GM12873 (cell line): ENCODE results near the gene ASCC3.

Experiments
- TF ChIP-seq, protein P1 (sequence below): IDR thresholded peaks from 2 replicates; pipeline ENCODE4 v1.5.1; 2012; ENCODE audit warnings: low read depth, mild to moderate bottlenecking, moderate library complexity, low read length, control low read depth; ENCODE audit not compliant: insufficient read depth; ENCODE audit errors: missing control alignments

Gene ASCC3

DNA sequence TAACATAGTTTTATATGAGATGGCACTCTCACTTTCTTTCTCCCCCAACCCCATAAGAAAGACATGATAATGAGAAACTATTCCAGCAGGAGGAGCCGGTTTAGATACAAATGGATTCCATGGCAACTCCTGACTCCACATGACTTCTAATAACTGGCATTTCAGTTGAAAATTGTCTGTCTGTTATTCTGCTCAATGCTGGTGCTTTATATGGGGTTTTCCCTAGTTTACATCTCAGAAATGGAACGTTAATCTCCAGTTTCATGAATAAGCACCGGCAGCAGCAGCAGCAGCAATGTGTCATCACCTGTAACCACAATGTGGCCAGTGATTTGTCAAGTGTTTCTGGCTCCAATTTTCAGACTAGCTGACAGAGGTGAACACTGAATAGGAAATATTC, 408.5 kb downstream of the ASCC3 start:
- TF ChIP-seq, protein P1, sequence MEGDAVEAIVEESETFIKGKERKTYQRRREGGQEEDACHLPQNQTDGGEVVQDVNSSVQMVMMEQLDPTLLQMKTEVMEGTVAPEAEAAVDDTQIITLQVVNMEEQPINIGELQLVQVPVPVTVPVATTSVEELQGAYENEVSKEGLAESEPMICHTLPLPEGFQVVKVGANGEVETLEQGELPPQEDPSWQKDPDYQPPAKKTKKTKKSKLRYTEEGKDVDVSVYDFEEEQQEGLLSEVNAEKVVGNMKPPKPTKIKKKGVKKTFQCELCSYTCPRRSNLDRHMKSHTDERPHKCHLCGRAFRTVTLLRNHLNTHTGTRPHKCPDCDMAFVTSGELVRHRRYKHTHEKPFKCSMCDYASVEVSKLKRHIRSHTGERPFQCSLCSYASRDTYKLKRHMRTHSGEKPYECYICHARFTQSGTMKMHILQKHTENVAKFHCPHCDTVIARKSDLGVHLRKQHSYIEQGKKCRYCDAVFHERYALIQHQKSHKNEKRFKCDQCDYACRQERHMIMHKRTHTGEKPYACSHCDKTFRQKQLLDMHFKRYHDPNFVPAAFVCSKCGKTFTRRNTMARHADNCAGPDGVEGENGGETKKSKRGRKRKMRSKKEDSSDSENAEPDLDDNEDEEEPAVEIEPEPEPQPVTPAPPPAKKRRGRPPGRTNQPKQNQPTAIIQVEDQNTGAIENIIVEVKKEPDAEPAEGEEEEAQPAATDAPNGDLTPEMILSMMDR: no peak

DNA sequence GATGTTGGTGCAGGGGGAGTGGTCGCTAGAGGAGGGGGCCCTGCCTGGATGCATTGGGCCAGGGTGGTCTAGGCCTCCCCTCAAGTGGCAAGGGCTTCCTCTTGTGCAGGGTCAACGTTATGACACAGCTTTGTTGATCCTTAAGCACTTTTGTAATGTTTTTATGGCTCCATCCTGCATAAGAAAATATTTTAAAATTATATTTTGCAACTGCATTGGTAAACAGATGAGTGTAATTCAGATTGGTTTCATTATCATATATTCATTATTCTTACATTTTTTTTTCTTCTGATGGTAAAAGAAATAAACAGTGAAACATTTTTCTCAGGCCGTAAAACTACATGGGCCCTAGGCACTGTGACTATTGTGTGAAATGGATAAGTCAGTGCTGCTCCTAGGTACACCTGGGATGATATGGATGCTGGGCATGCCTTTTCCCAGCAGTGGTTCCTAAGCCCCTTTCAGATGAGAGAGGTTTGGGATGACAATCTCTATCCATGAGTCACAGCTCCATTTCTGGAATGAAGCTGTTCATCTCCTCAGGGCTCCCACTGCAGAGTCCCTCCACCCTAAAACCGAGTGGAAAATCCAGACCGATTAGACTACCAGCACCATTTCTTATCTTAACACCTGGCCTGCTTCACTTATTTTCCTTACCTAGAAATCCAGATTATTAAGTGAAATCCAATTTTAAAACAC, 410.6 kb downstream of the ASCC3 start:
- TF ChIP-seq, protein P1: no peak

DNA sequence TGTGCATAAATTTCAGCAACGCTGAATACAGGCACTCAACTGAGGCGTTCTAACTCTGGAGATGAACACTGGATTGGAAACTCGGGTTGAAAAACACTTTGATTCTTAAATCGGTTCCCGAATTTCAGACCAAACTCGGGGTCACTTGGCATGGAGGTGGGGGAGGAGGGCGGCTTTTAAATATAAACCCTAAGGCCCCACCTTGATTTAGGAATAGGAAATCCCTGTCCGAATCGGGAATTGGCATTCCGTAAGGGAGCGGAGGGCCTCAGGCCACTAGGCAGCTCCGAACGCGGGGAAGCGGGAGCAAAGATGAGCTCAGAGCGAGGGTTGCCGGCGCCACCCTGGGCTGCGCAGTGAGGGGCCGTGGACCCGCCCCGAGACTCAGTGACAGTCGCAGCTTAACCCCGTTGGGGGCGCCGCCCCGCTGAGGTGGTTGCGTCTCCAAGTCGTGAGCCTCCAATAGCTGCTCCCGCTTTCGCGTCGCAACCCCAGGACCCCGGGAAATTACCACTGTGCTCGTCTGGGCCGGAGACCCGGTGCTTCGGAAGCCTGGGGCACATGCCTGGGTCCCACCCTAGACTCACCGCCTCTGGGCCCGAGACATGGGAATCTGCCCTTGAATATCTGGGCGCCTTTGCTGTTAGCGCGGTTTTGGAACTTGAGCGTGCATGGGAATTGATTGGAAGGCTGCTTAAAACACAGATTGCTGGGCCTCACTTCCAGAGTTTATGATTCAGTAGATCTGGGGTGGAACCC, 411.8 kb downstream of the ASCC3 start:
- TF ChIP-seq, protein P1: no peak

DNA sequence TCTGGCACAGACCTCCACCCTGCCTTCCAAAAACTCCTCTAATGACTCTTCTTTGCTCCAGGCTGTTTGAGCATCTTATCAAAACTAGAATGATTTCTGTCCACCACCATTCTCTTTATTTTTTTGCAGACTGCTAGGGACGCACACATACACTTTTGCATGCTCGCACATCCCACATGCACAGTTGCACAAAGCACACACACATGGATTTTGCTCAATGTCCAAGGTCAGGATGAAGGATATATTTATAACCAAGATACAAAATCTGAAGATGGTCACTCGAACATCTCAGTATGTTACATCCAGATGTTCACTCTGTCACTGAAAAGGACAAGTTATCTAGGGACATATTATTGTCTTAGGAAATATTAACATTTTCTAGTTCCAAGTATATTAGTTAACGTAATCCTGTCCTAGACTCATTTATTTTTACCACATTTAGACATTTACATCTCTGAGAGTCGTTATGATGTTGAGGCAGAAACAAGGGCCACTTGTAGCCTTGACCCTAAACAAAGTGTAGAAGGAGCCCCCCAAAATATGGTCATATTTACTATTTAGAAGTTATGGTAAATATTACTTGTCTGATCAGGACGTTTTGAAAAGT, 413.0 kb downstream of the ASCC3 start:
- TF ChIP-seq, protein P1: no peak

DNA sequence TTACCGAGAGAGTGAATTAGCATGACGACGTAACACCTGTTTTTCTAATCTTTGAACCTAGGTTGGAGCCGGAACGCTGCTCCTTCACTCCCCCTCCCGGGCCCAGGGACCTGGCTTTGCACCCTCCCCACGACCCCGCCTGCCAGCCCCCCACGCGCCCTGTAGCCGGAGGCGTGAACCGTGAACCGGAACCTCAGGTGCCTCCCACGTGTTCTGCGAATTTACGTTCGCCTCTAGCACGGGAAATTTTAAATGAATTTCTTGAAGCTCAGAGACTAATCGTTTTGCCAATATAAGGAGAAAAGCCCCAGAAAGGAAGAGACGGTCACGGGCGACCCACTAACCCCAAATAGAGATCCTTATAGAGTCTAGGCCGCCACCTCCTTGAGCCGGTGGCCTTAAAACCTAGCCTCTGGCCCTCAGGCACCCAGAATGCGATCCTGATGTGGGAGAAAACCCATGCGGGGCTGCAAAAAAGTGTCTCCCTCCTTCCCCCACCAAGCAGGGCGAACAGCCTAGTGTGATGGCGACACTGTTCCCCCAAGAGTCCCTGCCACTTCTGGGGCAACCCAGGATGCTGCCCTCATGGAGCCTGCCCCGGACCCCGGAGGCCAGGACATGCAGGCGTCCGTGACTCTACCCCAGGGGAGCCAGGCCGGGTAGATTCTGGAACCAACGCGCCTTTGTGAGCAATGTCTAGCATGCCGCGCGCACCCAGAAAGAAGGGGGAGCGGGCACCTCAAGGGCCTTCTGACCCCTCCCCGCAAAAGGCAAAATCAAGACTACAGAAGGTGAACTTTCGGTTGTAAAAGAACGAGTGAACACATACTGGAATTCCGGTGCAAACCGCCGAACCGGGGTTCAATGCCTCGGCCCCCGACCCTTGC, 413.8 kb downstream of the ASCC3 start:
- TF ChIP-seq, protein P1: no peak

DNA sequence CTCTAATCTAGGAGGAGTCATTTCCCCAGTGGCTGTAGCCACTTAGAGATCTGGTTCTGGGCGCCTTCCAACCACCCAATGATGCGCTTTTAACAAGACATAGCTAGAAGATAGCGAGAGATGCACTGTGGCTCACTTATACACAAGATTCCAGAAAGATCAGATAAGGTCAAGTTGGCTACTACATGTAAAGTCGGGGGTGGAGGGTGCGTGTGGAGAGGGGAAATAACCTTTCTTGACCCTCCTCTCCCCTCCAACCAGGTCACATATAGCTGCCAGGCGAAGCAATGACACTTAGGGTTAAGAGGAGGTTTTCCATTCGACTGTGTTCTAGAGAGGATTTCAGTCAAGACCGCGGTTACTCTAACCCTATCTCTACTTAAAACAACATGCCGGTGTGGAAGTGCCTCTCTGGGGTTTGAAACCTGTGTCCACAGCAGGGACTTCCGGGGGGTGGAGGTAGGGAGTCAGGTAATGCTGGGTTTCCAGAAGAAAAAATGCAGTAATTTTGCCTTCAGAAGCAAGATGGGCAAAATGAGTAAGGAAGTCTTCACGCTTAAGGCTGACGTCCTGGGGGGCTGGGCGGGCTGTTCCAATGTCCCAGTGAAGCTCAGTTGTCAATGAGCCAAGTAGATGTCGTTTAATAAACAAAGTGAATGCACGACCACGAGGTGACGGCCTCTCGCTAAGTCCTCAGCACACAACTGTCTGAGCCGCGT, 414.6 kb downstream of the ASCC3 start:
- TF ChIP-seq, protein P1: no peak
